ENCODE measurements around the gene IL10RA.
A peak's percentile ranks its signal among the peaks of the same experiment; 100 is the strongest.

The IL10RA gene

DNA sequence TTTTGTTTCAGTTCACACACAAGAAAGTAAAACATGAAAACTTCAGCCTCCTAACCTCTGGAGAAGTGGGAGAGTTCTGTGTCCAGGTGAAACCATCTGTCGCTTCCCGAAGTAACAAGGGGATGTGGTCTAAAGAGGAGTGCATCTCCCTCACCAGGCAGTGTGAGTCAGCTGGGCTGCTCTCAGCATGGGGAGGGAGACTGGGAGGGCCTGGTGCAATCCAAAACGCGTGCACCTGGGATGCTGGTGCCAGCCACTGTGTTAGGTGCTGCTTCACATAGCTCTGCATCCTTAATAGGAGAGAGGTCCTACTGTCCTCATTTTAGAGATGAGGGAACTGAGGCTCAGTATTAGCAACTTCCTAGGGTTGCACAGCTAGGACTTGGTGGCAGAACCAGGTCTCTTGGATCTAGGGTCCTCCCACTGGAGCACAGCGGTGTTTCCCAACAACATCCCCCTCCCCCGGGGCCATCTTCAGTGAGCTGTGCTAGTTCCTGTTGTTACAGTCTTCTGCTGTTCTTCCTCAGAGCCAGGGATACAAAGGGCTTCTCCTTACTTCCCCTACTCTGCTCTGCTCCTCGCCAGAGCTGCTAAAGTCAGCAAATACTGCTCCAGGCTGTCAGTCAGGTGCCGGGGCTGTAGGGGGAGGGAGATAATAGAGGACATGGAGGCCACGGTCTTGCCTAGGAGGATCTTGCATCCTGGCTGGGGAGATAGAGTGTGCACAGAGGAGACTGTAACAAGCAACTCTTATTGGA lies 8.0 kb downstream of the IL10RA start:
- DNase-seq = peak; percentile 61

DNA sequence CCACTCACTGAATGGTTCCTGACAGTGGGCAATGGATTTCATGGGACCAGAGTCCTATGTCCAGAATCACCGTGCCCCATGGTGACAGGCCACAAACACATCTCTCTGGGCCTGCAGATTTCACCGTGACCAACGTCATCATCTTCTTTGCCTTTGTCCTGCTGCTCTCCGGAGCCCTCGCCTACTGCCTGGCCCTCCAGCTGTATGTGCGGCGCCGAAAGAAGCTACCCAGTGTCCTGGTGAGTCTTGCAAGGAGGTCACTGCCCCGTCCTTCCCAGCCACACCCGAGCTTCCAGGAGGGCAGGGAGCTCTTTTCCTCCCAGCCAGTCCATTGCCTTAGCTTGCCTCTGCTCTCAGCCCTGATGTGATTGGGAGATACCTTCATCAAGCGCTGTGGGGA lies 9.3 kb downstream of the IL10RA start:
- no peak for DNase-seq

DNA sequence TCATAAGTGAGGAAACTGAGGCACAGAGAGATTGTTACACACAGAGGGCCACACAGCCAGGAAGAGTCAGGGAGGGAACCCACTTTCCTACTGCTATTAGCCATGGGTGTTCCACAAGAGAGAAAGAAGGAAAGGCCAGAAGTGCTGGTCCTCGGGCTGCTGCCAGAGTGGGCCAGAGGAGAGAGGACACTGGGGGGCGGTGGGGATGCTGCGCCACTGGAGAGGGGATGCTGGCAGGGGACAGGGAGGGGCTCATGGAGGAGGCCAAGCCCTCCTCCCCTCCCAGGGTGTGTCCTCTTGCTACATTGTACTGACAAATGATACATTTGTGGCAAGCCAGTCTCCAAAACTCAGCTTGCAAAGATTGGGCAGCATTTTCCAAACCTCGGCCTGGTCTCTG lies 9.9 kb downstream of the IL10RA start:
- DNase-seq = no peak

DNA sequence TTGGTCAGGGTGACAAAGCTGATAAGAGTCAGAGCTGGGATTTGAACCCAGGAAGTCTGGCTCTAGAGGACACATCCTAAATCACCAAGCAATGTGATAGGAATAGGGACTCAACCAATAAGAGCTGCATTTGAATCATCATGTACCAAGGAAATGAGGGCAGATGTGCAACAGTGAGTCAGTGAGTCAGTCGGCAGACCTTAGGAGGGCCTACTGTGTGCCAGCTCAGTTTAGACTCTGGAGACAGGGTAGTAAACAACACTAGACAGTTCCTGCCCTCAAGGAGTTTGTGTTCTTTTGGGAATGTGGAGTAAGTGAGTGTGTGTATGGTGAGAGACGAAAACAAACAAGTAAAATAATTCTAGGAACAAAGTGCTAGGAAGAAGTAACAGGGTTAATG lies 11.2 kb downstream of the IL10RA start:
- DNase-seq = no peak

DNA sequence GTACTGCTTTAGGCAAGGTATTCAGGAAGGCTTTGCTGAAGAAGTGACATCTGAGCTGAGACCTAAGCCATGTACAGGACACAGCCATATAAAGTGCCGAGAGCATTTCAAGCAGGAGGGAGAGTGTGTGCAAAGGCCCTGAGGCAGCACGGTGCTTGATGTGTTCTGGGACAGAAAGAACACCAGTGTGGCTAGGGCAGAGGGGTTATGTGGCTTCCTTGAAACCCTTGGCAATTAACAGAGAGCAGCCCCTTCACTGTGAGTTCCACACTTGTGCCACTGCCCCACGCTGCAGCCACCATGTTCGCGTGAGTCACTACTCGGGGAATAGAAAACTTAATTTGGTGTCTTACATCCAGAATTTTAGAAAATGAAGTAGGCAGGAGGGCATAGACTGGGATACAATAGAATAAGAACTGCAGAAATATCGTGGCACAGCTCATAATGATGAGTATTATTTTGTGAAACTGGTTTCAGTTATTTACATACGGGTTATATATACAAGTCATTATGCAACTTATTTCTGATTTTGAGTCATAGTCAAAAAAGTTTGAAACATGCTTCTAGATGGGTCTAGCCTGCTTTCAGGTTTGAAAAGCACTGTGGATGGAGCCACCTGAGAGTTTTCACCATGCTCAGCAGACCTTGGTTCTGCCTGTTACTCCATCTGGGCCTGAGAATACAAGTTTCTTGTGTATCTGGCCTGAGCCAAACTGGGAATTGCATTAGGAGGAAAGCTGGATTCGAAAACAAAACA lies 11.8 kb downstream of the IL10RA start:
- DNase-seq = no peak

DNA sequence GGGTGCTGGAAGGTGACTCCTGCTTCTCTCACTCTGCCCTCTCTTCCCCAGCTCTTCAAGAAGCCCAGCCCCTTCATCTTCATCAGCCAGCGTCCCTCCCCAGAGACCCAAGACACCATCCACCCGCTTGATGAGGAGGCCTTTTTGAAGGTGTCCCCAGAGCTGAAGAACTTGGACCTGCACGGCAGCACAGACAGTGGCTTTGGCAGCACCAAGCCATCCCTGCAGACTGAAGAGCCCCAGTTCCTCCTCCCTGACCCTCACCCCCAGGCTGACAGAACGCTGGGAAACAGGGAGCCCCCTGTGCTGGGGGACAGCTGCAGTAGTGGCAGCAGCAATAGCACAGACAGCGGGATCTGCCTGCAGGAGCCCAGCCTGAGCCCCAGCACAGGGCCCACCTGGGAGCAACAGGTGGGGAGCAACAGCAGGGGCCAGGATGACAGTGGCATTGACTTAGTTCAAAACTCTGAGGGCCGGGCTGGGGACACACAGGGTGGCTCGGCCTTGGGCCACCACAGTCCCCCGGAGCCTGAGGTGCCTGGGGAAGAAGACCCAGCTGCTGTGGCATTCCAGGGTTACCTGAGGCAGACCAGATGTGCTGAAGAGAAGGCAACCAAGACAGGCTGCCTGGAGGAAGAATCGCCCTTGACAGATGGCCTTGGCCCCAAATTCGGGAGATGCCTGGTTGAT lies 12.6 kb downstream of the IL10RA start:
- no peak for DNase-seq

DNA sequence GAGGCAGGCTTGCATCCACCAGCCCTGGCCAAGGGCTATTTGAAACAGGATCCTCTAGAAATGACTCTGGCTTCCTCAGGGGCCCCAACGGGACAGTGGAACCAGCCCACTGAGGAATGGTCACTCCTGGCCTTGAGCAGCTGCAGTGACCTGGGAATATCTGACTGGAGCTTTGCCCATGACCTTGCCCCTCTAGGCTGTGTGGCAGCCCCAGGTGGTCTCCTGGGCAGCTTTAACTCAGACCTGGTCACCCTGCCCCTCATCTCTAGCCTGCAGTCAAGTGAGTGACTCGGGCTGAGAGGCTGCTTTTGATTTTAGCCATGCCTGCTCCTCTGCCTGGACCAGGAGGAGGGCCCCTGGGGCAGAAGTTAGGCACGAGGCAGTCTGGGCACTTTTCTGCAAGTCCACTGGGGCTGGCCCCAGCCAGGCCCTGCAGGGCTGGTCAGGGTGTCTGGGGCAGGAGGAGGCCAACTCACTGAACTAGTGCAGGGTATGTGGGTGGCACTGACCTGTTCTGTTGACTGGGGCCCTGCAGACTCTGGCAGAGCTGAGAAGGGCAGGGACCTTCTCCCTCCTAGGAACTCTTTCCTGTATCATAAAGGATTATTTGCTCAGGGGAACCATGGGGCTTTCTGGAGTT lies 13.3 kb downstream of the IL10RA start:
- DNase-seq = peak; percentile 46

DNA sequence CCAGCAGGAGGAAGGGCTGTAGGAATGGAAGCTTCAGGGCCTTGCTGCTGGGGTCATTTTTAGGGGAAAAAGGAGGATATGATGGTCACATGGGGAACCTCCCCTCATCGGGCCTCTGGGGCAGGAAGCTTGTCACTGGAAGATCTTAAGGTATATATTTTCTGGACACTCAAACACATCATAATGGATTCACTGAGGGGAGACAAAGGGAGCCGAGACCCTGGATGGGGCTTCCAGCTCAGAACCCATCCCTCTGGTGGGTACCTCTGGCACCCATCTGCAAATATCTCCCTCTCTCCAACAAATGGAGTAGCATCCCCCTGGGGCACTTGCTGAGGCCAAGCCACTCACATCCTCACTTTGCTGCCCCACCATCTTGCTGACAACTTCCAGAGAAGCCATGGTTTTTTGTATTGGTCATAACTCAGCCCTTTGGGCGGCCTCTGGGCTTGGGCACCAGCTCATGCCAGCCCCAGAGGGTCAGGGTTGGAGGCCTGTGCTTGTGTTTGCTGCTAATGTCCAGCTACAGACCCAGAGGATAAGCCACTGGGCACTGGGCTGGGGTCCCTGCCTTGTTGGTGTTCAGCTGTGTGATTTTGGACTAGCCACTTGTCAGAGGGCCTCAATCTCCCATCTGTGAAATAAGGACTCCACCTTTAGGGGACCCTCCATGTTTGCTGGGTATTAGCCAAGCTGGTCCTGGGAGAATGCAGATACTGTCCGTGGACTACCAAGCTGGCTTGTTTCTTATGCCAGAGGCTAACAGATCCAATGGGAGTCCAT lies 14.1 kb downstream of the IL10RA start:
- DNase-seq = peak; percentile 49

DNA sequence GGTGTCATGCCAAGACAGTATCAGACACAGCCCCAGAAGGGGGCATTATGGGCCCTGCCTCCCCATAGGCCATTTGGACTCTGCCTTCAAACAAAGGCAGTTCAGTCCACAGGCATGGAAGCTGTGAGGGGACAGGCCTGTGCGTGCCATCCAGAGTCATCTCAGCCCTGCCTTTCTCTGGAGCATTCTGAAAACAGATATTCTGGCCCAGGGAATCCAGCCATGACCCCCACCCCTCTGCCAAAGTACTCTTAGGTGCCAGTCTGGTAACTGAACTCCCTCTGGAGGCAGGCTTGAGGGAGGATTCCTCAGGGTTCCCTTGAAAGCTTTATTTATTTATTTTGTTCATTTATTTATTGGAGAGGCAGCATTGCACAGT lies 14.6 kb downstream of the IL10RA start:
- DNase-seq = peak; percentile 27

DNA sequence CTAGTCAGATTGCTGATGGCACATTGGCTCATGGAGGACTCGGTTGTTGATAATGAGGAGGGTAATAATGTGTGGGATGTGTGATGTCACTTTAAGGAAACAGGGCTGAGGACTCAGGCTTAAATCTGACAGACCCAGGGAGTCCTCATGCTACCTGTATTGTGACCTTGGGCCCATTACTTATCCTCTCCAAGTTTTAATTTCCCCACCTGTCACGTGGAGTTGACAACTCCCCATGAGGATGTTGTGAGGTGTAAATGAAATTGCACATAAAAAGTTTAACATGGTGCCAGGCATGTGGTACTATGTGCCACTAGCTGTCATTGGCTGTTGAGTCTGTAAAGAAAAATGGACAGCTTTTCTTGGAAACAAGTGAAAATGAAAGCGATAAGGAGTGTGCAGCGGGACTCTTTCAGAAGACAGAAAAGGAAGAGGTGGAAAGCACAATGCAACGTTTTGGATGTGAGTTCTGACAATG lies 15.3 kb downstream of the IL10RA start:
- peak; percentile 20 for DNase-seq

DNA sequence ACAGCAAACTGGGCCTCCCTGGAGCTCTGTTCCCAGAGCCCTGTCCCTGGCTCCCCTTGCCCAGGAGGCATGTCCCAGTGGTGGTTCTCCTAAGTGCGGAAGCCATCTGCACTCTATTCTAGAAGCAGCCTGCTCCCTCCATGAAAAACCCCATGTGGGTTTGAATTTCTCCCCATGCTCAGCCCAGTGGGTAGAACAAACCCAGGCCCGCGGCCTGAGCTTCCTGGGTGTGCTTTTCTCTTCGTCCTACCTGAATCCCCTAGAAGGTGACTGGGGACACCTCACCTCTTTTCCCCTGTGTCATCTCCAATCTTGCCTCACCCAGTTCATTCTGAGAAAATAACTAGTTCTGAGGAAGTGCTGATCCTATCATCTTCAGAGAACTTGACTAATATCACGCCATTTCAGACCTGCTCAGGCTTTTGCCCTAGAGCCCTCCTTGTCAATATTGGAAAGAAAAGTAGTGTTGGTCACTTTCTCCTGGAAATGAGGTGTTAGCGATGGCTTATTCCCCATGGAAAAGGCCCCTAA lies 15.9 kb downstream of the IL10RA start:
- DNase-seq = peak; percentile 34

DNA sequence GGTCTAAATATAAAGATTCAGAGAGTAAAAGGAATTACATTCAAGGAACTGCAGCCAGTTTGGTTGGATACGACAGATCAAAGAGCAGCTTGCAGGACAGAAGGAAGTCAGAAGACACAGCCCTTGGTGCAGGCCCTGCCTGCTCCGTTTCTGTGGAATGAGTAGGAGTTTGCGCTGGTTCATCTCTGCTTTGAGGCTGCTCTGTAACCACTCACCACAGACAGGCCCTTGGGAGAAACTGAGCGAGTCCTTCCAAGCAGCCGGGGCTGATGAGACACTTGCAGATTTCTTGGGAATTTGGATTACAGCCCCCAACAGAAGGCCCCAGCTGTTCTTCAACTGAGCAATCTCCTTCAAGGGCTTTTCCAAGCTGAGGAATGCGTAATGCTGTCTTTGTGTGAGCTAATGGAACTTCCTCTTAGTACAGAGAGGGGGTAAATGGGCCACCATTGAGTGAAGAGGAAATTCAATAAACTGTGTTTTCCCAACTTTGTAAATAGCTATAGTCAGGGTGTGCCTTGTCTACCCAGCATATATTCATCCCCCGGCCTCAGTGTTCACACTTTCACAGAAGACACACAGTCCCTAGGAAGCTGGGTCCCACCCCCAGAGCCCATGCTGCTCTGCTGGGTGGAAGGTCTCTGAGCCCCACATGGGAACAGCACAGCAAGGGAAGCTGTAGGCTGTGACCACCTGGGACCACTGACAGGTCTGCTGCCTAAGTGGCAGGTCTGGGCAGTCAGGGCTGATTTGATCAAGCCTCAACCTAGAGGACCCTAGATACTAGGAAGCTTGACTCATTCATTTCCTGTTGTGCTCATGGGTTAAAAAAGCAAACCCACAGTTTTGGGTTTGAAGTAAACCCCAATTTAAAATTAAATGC lies 16.6 kb downstream of the IL10RA start:
- DNase-seq = peak; percentile 75

DNA sequence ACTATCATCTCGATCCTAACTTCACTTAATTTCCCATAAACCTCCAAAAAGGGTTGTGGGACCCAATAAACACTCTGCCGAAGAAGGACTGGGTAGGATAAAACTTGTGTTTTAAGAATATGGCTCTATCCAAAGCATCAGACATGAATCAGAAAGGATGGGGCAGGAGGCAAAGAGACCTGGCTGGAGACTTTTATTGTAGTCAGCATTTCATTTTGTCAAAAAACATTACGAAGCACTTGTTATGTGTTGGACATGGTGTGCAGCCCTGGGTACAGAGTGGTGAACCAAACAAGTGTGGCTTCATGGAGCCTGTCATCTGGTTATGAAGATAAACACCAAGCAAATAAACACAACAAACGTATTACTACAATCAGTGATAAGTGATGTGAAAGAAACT lies 17.3 kb downstream of the IL10RA start:
- peak; percentile 4 for DNase-seq

DNA sequence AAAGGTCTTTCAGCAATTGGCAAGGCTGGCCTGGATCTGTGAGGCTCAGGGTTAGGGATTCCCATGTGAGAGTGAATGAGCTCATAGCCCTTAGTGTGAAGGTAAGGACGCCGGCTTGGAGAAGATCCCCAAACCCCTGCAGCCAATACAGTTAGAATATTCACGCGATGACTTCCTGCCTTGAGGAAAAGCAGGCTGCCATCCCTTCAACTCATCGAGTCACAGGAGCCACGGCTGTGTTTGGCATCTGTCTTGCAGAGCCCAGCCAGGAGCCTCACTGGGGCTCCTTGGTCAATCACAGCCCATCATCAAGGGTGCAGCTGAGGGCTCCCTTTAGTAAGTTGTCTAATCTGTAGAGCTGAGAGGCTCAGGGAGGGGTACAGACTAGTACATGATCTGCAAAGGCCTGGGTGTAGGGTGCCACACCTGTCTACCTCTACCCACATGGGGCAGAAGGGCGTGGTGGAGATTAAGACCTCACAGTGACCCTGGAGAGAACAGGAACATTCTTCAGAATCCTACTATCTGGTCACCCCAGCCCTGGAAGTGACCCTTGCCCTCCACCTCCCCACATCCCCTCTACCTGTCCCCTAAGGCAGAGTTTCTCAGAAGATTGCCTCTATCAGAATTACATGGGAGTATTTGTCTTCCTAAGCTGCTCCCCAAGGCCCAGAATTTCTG lies 18.5 kb downstream of the IL10RA start:
- peak; percentile 36 for DNase-seq

DNA sequence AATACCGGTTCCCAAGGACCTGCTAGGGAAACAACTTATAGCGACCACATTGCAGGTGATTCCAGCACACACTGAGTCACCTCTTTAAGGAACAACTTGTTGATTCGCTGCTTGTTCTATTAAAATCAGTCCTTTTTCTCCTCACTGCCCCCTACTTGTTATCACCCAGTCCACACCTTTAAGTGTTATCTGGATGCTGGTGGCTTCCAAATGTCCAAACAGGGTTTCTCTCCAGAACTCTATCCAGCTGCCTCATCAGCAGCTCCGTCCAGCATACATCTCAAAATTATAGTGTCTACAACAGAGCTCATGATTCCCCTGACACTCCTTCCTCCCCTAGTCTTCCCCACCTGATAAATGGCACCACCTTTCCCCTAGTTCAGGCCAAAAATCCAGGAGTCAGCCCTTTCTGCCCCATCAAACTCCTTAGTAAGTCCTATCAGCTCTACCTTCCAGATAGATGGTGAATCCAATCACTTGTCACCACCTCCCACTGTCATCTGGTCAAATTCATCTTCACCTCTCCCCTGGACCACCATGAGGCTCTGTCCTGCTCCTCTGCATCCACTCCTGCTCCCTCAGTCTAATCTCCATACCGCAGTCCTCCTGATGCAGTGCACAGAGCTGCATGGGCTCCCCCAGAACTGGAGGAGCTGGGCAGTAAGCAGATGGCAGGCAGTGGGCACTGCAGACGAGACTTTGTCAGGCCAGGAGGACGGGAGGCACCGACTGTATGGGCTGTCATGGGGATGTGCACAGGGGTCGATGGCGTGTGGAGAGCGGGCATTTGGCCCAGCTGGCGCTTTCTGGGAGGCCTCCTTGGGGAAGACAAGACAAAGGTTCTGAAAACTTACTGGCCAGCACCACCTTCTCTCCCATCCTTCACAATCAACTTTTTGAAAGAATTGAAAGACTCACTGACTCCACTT lies 19.3 kb downstream of the IL10RA start:
- DNase-seq = peak; percentile 47

DNA sequence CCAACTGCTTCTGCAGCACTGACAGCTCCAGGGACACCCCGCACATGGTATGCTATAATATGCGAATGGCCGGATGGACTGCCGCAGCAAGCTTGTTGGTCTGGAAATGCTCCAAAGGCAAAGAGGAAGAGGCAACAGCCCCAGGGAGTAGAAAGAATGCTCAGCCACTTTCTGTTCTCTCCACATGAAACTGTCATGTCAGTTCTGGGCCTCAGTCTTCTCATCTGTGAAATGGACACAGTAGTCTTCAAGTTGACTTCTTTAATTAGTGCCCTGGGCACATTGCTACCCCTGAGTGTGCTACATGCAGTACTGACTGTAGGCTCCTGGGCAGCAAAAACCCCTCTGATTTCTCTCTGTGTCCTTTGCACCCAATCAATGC lies 19.9 kb downstream of the IL10RA start:
- no peak for DNase-seq

DNA sequence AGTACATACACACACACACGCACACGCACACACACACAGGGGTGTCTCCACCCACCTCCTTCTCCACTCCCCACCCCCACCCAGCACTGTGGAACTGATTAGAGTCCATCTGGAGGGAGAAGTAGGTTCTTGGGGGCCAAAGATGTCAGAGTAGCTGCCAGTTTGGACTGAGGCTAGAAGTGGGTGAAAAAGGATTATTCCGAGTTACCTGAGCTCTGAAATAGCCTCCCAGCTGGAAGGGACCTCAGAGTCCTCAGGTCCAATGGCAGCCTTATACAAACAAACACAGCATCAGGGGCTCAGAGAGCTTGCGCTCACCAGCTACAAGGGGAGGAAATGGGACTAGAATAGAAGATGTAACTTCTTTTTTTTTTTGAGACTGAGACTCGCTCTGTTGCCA lies 20.8 kb downstream of the IL10RA start:
- peak; percentile 24 for DNase-seq

DNA sequence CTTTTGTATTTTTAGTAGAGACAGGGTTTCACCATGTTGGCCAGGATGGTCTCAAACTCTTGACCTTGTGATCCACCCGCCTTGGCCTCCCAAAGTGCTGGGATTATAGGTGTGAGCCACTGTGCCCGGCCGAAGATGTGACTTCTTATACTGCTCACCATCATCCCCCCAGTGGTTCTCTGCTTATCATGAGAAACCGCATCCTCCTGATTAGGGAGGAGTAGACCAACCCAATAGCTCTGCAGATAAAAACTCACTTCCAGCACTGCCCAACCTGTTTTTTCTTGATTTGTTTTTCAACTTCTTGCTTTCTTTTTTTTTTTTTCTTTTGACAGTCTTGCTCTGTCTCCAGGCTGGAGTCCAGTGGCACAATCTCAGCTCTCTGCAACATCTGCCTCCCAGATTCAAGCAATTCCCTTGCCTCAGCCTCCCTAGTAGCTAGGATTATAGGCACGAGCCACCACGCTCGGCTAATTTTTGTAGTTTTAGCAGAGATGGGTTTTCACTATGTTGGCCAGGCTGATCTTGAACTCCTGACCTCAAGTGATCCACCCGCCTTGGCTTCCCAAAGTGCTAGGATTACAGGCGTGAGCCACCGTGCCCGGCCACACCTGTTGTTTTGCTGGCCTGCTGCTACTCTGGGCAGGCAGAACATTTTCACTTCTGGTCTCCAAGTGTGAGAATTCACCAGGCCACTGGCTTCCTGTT lies 21.5 kb downstream of the IL10RA start:
- peak; percentile 9 for DNase-seq
